Activated naive CD4-positive, alpha-beta T cell treated with anti-CD3 and anti-CD28 coated beads, Interleukin-2, amount 50 U/mL, for 16 hours (primary cell): Measurements from ENCODE around the gene SYT10.
"Not testable (repeated sequence)": the region's sequence is repeated elsewhere in the genome, so short reads cannot be mapped to it uniquely, and the experiment has no call there.

ENCODE experiments used
- DNase-seq: peaks from one replicate; pipeline ENCODE4 v3.0.0-alpha.2; 2020

SYT10 gene

GRCh38 chr12:33331961-33332398 is 107.6 kb downstream of the SYT10 start:
- not testable (repeated sequence) for DNase-seq

- no peak for DNase-seq
These were observed 108.7 kb downstream of the SYT10 start for GRCh38 chr12:33330940-33331339.
